GM21423 (cell line): ENCODE measurements around the gene ARF5.

Experiments
- ATAC-seq: cut with Tn5 transposase; IDR thresholded peaks from one replicate; pipeline ENCODE4 v1.9.1; 2021; ENCODE audit warnings: mild to moderate bottlenecking, moderate library complexity; ENCODE audit not compliant: unreplicated experiment

The ARF5 gene

GRCh38 chr7:127632276-127632910 lies 44.2 kb downstream of the ARF5 start:
- ATAC-seq: no peak

- no peak for ATAC-seq
Observed at GRCh38 chr7:127635659-127636285, 47.6 kb downstream of the ARF5 start.

- ATAC-seq: no peak
Observed at GRCh38 chr7:127638197-127638596, 50.0 kb downstream of the ARF5 start.
